ENCODE results near the gene VPS51. TPM values are rescaled to one million over a fixed set of nuclear protein-coding genes. Genes with fewer than 3 reads are reported as not detected.

The VPS51 gene
- total RNA-seq, 4 donors from 2014 or later, result 206 to 515 (median 266) TPM

DNA sequence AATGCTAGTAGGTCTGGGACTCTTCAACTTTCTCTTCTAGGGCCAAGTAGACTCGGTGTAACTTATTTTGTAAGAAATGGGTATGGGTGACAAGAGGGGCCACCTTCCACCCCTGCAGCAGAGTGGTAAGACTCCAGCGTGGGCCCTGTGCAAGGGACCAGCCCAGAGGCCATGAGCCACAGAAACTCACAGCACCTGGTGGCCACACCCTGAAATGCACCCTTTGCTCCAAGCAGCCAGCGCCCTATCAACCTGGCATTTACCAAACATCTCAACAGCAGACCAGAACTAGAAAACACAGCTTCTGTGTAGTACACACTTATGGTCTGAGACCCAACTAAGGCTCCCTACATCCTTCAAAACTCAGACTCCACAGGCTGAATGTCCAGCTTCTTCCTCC, 17.9 kb upstream of the VPS51 start:
- Histone ChIP-seq H3K4me1 (peaks cover 0 to 2% of the 10 kb centered on the region in 2 donors), H3K27ac (no peak overlapping the region), H3K4me3 (no peak overlapping the region), H3K36me3 (no peaks in the 10 kb centered on the region), H3K9me3 (no peaks in the 10 kb centered on the region), H3K27me3 (no peaks in the 10 kb centered on the region)
- in situ Hi-C loops (cut with MboI; ENCODE audit: low sequenced_read_pairs in 4 of 4), result no loop called here
- no peak for DNase-seq
- TF ChIP-seq CTCF (IDR thresholded peaks at IDR 0.05 in 4 of 5, conservative IDR thresholded peaks at IDR 0.05 in 1 of 5), result peak in 4 of 5 experiments; percentile 26 to 50 (median 38)
- no peak for TF ChIP-seq POLR2A (IDR thresholded peaks at IDR 0.05)
- intact Hi-C loops (cut with DNase I; ENCODE audit: low total_unique reads), result no loop called here
- ATAC-seq, result peak in 1 of 2 donors; percentile 62

DNA sequence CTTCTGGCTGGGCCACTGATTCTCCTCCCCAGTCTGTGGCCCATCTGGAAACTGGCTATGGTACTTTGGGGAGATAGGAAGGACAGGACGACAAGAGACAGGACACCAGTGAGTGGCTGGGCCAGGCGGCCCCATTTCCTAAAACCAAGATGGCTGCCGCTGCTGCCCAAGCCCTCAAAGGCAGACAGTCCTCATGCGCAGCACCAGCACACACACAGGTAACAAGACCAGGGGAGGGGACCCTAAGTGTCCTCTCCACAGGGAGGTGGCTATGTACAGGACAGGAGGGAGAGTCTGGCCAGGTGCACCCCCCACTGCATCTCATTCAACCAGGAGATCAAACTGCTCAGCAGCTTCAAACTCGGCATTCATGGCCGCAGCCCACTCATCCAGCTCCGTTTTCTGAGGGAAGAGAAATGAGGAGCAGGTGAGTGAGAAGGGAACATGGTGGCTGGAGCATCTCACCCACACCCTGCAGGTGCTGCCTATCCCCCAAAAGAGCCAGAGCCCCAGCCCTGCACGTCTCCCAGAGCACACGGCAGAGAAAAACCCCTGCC, 17.1 kb upstream of the VPS51 start:
- intact Hi-C loops (cut with DNase I; ENCODE audit: low total_unique reads) (no loop called here), in situ Hi-C loops (cut with MboI; ENCODE audit: low sequenced_read_pairs in 4 of 4) (no loop called here)
- ATAC-seq (no peak), DNase-seq (no peak)
- no peaks in the 10 kb centered on the region for H3K27me3 ChIP-seq
- TF ChIP-seq POLR2A (IDR thresholded peaks at IDR 0.05) (no peak), CTCF (IDR thresholded peaks at IDR 0.05 in 4 of 5, conservative IDR thresholded peaks at IDR 0.05 in 1 of 5) (no peak)
- no peak overlapping the region for H3K27ac ChIP-seq
- no peaks in the 10 kb centered on the region for H3K36me3 ChIP-seq
- no peaks in the 10 kb centered on the region for H3K9me3 ChIP-seq
- H3K4me3 ChIP-seq, result no peak overlapping the region
- peaks cover 6 to 8% of the 10 kb centered on the region in 2 donors for H3K4me1 ChIP-seq

- peaks cover 0 to 31% of the 10 kb centered on the region in 2 donors for H3K36me3 ChIP-seq
- H3K27me3 ChIP-seq, result no peaks in the 10 kb centered on the region
- H3K4me3 ChIP-seq, result peak overlapping the region; percentile 71 to 95 (median 81)
- peak overlapping the region; percentile 90 to 98 (median 91) for H3K27ac ChIP-seq
- H3K4me1 ChIP-seq, result peaks cover 12 to 18% of the 10 kb centered on the region in 2 donors
- no peak for TF ChIP-seq POLR2A (IDR thresholded peaks at IDR 0.05)
- no peak for TF ChIP-seq CTCF (IDR thresholded peaks at IDR 0.05 in 4 of 5, conservative IDR thresholded peaks at IDR 0.05 in 1 of 5)
- no peak for DNase-seq
- H3K9me3 ChIP-seq, result no peaks in the 10 kb centered on the region
- ATAC-seq, result peak in 1 of 2 donors; percentile 1
- in situ Hi-C loops (cut with MboI; ENCODE audit: low sequenced_read_pairs in 4 of 4), result no loop called here
- intact Hi-C loops (cut with DNase I; ENCODE audit: low total_unique reads), result loop anchor here (5.0 kb wide), 1 partner anchor 41 kb away; the partner anchor contains the start of gene SAC3D1
These were observed 12.7 kb upstream of the VPS51 start for GRCh38 chr11:65083134-65083833.

GRCh38 chr11:65083834-65084597, 12.0 kb upstream of the VPS51 start, which contains the start of the genes CDCA5 and ZFPL1:
TSS of gene CDCA5 (minus strand) at chr11:65084040. CDS start at chr11:65083978, 62 bp downstream.
TSS of gene ZFPL1 (plus strand) at chr11:65084222. CDS start at chr11:65084699, 477 bp downstream.
- DNase-seq (peak; percentile 90 to 93), ATAC-seq (peak; percentile 98 to 99)
- Histone ChIP-seq H3K4me3 (peak within 1 kb of the TSS; percentile 71 to 95 (median 81)), H3K4me1 (peaks cover 12 to 18% of the 10 kb centered on the region in 2 donors), H3K27ac (peak within 1 kb of the TSS; percentile 90 to 98 (median 91)), H3K27me3 (no peaks in the 10 kb centered on the region), H3K36me3 (peaks cover 0 to 38% of the 10 kb centered on the region in 2 donors), H3K9me3 (no peaks in the 10 kb centered on the region)
- intact Hi-C loops (cut with DNase I; ENCODE audit: low total_unique reads), result loop anchor here (1.0 to 5.0 kb wide), 7 partner anchors 12 to 1261 kb away; partner anchors contain the start of genes BRMS1, FAU, MRPL49 and SAC3D1
- peak; percentile 12 to 52 for TF ChIP-seq POLR2A (IDR thresholded peaks at IDR 0.05)
- peak in 1 of 5 experiments; percentile 4 for TF ChIP-seq CTCF (IDR thresholded peaks at IDR 0.05 in 4 of 5, conservative IDR thresholded peaks at IDR 0.05 in 1 of 5)
- in situ Hi-C loops (cut with MboI; ENCODE audit: low sequenced_read_pairs in 4 of 4), result no loop called here

Data from gastrocnemius medialis (tissue), 4 donors.